RWPE2 (cell line): ENCODE data around the gene ABHD17C.

Experiments used
- ATAC-seq: fragments of 200-7000 bp; cut with Tn5 transposase; 3 replicates; pipeline ENCODE4 v1.9.1; 2021; ENCODE audit warnings: low read depth
- DNase-seq: peaks from one replicate; pipeline ENCODE4 v3.0.0-alpha.2; 2020; ENCODE audit warnings: low spot score
- H3K27ac ChIP-seq: fragments of 450-650 bp; 2 replicates; pipeline ENCODE4 v1.5.1; 2017; ENCODE audit warnings: mild to moderate bottlenecking; ENCODE audit not compliant: poor library complexity, severe bottlenecking
- H3K27me3 ChIP-seq: fragments of 250-450 bp; sonication (Bioruptor Pico); 2 replicates; pipeline ENCODE4 v1.5.1; 2021; ENCODE audit warnings: mild to moderate bottlenecking, moderate library complexity; ENCODE audit not compliant: insufficient read depth, poor library complexity, severe bottlenecking
- H3K36me3 ChIP-seq: fragments of 250-450 bp; sonication (Bioruptor Pico); 2 replicates; pipeline ENCODE4 v1.5.1; 2020; ENCODE audit warnings: low read depth, mild to moderate bottlenecking, moderate library complexity
- H3K4me1 ChIP-seq: fragments of 250-450 bp; sonication (Bioruptor Pico); 2 replicates; pipeline ENCODE4 v1.5.1; 2021; ENCODE audit warnings: mild to moderate bottlenecking, moderate library complexity; ENCODE audit not compliant: insufficient read depth, poor library complexity, severe bottlenecking
- H3K4me3 ChIP-seq: fragments of 250-450 bp; sonication (Bioruptor Pico); 2 replicates; pipeline ENCODE4 v1.5.1; 2021; ENCODE audit warnings: mild to moderate bottlenecking, moderate library complexity; ENCODE audit not compliant: severe bottlenecking
- H3K9me3 ChIP-seq: fragments of 250-450 bp; sonication (Bioruptor Pico); 2 replicates; pipeline ENCODE4 v1.5.1; 2021; ENCODE audit warnings: mild to moderate bottlenecking, moderate library complexity; ENCODE audit not compliant: severe bottlenecking
- CTCF ChIP-seq: fragments of 450-650 bp; IDR thresholded peaks from one replicate; pipeline ENCODE4 v1.5.1; 2017; ENCODE audit warnings: mild to moderate bottlenecking, moderate library complexity; ENCODE audit not compliant: poor library complexity, severe bottlenecking

ABHD17C gene

DNA sequence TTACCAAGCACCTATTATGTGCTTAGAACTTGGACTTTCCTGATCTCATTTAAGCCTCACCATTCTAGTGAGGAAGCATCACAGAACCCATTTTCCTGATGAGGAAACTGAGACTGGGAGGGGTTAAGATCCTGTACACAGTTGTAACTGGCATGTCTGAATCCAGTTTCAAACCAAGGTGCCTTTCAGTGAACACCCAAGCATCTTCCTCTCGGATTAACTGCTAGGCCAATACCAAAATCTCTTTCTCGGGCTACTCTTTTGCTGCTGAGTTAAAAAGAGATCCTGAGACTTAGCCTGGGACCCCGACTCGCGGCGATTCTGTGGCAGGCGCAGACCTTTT, 83.5 kb downstream of the ABHD17C start:
- Histone ChIP-seq H3K27me3 (peaks cover 19% of the 10 kb centered on the region), H3K4me1 (peaks cover 24% of the 10 kb centered on the region), H3K27ac (peak overlapping the region; percentile 57), H3K4me3 (peak overlapping the region; percentile 36), H3K9me3 (peaks cover 3% of the 10 kb centered on the region), H3K36me3 (no peaks in the 10 kb centered on the region)
- no peak for ATAC-seq
- no peak for DNase-seq
- TF ChIP-seq CTCF, result no peak

- Histone ChIP-seq H3K27me3 (peaks cover 19% of the 10 kb centered on the region), H3K4me3 (peak within 1 kb of the TSS; percentile 36), H3K36me3 (no peaks in the 10 kb centered on the region), H3K9me3 (peaks cover 3% of the 10 kb centered on the region), H3K27ac (peak within 1 kb of the TSS; percentile 57), H3K4me1 (peaks cover 24% of the 10 kb centered on the region)
- ATAC-seq (peak; percentile 74), DNase-seq (peak; percentile 83)
- TF ChIP-seq CTCF, result peak; percentile 100
Observed at GRCh38 chr15:80778964-80779657, 84.0 kb downstream of the ABHD17C start, which contains the start of gene CEMIP. TSS of gene CEMIP (plus strand) at chr15:80779370. CDS start at chr15:80873880, 94,510 bp downstream.

DNA sequence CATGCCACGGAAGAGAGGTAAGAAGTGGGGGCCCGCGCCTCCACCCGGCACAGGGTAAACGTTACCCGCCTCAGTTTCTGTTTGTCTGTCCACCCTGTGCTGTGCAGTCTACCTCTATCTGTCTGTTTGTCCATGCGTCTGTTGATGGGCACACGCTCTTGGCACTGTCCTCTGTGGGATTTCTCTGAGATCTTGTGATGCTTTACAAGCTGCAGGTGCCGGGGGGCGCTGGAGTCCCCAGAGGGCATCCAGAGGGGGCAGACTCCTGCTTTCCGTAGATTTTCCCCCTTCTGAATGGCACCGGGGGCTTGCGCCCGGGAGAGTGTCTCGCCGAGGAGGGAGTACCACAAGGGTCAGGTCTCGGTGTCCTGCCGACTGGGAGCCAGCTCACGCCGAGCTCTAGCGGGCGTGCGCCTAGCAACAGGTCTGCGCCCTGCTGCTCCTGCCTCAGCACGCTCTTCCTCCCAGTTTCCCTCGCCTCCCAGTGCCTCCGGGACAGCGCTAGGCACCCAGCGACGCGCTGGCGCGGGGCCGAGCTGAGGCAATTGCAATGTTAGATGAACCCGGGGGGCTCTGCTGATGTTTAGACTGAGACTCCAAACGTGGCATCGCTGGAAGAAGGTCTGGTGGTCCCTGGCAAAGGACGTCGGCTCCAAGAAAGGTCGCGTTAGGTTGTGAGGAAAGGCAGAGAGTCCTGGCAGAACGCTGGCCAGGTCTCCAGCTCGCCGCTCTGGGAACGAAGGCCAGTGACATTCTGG, 84.7 kb downstream of the ABHD17C start:
- Histone ChIP-seq H3K36me3 (no peaks in the 10 kb centered on the region), H3K9me3 (peaks cover 3% of the 10 kb centered on the region), H3K4me3 (peak overlapping the region; percentile 36), H3K27me3 (peaks cover 19% of the 10 kb centered on the region), H3K4me1 (peaks cover 24% of the 10 kb centered on the region), H3K27ac (no peak overlapping the region)
- TF ChIP-seq CTCF, result no peak
- DNase-seq (no peak), ATAC-seq (peak; percentile 54)

DNA sequence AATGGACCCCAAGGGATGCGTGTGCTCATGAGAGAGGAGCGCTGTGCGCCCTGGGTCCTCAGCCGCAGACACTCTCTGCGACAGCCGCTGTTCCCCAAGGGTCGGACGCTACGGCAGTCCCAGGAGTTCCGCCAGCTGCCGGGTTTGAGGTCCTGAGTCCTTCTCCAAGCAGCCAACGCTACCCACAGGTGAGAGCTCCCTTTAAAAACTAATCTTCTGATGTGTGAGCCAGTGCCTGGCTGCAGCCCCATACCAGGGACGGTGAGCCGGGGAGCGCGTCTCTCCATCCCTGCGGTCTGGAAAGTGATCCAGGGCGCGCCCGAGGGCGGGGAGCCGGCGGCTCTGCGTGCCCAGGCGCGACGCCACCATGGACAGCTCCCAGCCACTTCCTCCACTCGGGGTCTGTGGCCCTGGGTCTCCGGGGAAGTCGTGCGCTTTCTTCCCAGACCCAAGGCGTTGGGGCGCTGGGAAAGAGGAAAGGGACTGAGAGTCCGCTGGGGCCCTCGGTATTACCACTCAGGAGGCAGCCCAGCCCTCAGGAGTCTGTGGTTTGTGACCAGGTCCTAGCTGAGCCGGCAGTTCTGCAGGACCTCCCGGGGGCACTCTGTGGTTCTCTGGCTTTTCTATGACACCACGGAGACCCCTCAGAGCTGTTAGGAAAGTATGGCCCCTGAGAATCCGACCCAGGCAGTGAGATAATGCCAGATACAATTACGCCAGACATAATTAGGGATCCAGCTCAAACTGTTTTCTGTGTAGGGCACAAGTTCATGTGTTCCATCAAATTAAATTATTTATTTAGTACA, 85.5 kb downstream of the ABHD17C start:
- Histone ChIP-seq H3K27ac (no peak overlapping the region), H3K9me3 (peaks cover 3% of the 10 kb centered on the region), H3K27me3 (peaks cover 19% of the 10 kb centered on the region), H3K4me3 (peak overlapping the region; percentile 36), H3K36me3 (no peaks in the 10 kb centered on the region), H3K4me1 (peaks cover 24% of the 10 kb centered on the region)
- ATAC-seq (peak; percentile 44), DNase-seq (peak; percentile 82)
- TF ChIP-seq CTCF, result no peak
